Stimulated activated CD8-positive, alpha-beta memory T cell treated with anti-CD3 and anti-CD28 coated beads, Interleukin-4, amount 100 ng/mL, for 4 hours (primary cell): ENCODE measurements around the gene MYO5A.
"Not testable (repeated sequence)": the region's sequence is repeated elsewhere in the genome, so short reads cannot be mapped to it uniquely, and the experiment has no call there.

Experiments
- DNase-seq, 2 donors: peaks; one replicate each; pipeline ENCODE4 v3.0.0-alpha.2; 2020; ENCODE audit warnings: low read depth in 2 of 2, low spot score in 1 of 2

Gene MYO5A

DNA sequence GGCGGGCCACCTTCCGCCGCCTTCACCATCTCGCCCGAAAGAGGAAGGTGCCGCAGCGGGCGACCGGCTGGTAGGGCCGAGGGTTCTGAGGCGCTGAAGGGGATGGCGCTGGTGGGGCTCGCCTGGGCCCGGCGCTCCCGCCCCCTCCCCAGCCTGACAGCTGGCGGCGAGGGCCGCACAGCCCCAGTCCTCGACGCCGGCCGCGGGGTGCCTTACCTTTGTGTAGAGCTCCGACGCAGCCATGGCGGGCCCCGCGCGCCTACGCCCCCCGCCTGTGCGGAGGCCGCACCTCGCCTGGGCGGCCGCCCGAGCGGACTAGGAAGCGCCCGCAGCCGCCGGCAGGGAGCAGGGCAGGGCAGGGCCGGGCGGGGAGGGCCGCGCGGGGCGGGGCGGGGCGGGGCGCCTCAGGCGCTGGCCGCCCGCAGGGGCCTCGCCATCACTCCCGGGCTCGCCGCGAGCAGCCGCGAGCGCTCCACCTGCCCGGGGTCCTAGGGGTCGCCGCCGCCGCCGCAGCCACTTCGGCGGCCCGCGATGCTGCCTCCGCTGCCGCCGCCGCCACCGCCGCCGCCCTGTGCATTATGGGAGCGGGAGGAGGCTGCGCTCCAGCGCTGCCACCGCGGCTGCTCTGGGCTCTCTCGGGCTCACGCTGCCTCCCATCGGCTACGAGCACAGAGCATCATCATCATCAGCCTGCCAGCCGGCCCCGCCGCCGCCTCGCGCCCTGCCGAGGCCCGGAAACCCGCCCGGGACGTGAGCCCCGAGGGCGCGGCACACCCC is at the start of gene MYO5A:
Gene MYO5A (minus strand): TSS at position 317 of the 777 bp plus-strand sequence. CDS start 74 bp downstream, at position 243.
- peak; percentile 54 to 64 for DNase-seq

- no peak for DNase-seq
Observed at GRCh38 chr15:52576692-52577091, 48.0 kb upstream of the MYO5A start.

DNA sequence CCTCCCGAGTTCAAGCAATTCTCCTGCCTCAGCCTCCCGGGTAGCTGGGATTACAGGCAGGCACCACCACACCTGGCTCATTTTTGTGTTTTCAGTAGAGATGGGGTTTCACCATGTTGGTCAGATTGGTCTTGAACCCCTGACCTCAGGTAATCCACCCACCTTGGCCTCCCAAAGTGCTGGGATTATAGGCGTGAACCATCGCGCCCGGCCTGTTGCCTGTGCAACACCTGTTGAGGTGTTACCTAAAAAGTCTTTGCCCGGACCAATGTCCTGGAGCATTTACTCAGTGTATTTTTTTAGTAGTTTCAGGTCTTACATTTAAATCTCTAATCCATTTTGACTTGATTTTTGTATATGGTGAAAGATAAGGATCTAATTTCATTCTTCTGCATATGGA is 46.9 kb upstream of the MYO5A start:
- not testable (repeated sequence) for DNase-seq

DNA sequence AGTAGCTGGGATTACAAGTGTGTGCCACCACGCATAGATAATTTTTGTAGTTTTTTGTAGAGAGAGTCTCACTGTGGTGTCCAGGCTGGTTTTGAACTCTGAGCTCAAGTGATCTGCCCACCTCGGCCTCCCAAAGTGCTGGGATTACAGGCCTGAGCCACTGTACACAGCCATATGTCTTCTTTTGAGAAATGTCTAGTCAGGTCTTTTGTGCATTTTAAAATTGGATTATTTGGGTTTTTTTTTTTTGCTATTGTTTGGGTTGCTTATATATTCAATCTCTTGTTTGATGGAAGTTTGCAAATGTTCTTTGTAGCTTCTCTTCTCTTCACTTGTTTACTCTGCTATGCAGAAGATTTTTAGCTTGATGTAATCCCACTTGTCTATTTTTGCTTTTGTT is 46.4 kb upstream of the MYO5A start:
- DNase-seq: no peak

DNA sequence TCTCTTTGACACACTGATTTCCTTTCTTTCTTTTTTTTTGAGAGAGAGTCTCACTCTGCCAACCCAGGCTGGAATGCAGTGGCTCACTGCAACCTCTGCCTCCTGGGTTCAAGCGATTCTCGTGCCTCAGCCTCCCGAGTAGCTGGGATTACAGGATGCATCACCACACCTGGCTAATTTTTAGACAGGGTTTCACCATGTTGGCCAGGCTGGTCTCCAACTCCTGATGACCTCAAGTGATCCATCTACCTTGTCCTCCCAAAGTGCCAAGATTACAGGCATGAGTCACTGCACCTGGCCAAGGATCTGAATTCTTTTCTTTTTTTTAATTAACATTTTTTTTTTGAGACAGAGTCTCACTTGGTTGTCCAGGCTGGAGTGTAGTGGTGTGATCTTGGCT is 45.9 kb upstream of the MYO5A start:
- not testable (repeated sequence) for DNase-seq

DNA sequence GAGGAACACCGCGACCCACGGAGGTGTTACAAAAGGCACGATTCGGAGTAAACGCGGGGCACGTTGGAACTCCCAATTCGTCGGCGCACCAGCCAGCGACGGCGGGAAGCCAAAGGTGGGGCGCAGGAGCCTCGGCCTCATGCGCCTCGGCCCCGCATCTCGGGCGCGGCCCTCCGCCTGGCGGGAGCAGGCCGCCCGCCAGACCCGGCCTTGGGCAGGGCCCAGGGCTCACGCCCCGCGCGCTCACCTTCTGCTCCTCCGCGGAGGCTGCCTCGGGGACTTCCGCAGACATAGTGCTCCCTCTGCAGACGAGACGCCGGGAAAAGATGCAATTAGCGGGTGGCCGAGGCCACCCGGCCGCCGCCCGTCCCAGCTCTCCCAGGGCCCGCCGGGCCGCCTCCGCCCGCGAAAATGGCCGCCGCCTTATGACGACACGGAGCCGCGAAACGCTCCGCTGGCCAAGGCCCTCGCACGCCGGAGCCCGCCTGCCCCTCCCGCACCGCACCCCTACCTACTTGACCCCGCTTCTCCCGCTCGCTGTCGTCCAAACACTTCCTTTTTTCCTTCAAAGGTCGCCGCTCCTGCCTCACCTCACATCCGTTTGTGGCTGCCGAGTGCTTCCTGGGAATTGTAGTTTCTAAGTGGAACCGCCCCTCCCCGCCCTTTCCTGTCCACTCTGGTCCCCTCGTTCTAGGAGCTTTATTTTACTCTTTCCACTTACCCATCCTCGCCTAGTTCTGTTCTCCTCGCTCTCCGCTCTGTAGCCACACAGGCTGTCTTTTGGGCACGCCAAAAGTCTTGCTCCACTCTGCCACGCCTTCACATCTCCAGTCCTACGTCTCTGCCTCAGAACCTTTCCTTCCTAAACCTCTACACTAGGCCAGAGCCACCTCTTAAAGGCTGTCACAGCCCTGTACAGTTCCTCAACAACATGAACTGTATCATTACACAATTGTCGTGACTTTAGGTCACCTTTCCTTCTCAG is 40.2 kb upstream of the MYO5A start, which contains the start of gene ARPP19:
Gene ARPP19 (minus strand): TSS at position 430 of the 985 bp plus-strand sequence. CDS start 138 bp downstream, at position 292.
- DNase-seq: peak; percentile 49 to 58

GRCh38 chr15:52567871-52568600 is 39.4 kb upstream of the MYO5A start:
- no peak for DNase-seq

- no peak for DNase-seq
Observed at GRCh38 chr15:52566889-52567288, 38.2 kb upstream of the MYO5A start.

- not testable (repeated sequence) for DNase-seq
Observed at GRCh38 chr15:52565417-52566358, 37.0 kb upstream of the MYO5A start.

- DNase-seq: no peak
Observed at GRCh38 chr15:52563501-52564060, 34.9 kb upstream of the MYO5A start.

- DNase-seq: no peak
Observed at GRCh38 chr15:52559575-52559974, 30.9 kb upstream of the MYO5A start.

- DNase-seq: no peak
Observed at GRCh38 chr15:52559022-52559421, 30.3 kb upstream of the MYO5A start.

GRCh38 chr15:52558196-52558595 is 29.5 kb upstream of the MYO5A start:
- DNase-seq: no peak

DNA sequence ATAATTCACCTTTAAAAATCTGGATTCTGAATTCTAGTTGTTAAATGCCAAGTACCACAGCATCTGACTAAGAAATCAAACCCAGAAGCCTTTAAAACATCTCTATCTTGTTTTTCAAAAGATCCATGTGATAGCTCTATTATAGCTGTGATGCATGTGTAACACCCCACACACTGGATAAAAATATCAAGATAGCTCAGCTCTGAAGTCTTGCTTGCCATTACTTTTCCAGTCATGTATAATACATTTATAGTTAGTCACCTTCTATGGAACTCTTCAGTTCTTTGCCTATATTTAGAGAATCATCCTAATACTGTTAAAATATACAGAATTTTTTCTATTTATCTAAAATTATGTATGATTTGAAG is 28.6 kb upstream of the MYO5A start:
- DNase-seq: no peak

GRCh38 chr15:52556524-52557273 is 28.0 kb upstream of the MYO5A start:
- no peak for DNase-seq

DNA sequence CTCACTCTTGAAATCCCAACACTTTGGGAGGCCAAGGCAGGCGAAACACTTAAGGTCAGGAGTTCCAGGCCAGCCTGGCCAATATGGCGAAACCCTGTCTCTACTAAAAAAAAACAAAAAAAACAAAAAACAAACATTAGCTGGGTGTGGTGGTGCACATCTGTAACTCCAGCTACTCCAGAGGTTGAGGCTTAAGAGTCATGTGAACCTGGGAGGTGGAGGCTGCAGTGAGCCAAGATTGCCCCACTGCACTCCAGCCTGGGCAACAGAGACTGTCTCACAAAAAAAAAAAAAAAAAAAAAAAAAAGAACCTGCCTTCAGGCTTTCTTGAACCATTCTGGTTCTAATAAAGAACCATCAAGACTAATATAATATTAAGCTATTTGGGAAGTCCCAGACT is 23.6 kb upstream of the MYO5A start:
- no peak for DNase-seq

DNA sequence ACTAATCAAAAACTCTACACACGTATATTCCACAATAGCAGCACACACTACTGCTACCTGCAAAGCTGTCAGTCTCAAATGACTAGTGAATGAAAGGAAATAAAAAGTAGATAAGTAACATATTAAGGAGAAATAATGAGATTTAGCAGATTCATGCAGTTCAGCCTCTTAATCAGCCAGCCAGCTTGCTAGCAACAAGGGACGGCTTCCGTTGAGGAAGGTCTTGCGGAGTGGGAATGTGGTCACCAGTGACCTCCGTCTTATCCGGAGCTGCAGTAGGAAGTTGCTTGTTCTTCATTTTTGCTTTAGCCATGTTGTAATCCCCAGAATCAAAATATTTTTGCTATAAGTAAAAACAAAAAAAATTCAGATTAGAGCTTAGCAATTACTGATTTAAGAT is 23.1 kb upstream of the MYO5A start:
- no peak for DNase-seq

GRCh38 chr15:52551186-52551585 is 22.5 kb upstream of the MYO5A start:
- not testable (repeated sequence) for DNase-seq
